Keratinocyte (primary cell): Measurements from ENCODE around the gene TREM2. TPM values are rescaled to one million over a fixed set of nuclear protein-coding genes. Genes with fewer than 3 reads are reported as not detected.

Experiments used
- DNase-seq: peaks from one replicate; pipeline ENCODE4 v3.0.0-alpha.2; 2011; ENCODE audit warnings: low read depth, missing footprints, low spot score
- FAIRE-seq: peaks from 2 replicates; lab custom pipeline; 2011; peaks lifted over from hg19 to GRCh38; lab: Jason Lieb, UNC
- H2AFZ ChIP-seq: 2 replicates; pipeline ENCODE4 v1.6.0; 2012; ENCODE audit warnings: low read length, control low read depth, inconsistent platforms; ENCODE audit not compliant: control insufficient read depth
- H3K27ac ChIP-seq: 2 replicates; pipeline ENCODE4 v1.5.1; 2011; ENCODE audit warnings: low read length; ENCODE audit not compliant: control insufficient read depth, insufficient read depth
- H3K27me3 ChIP-seq: 3 replicates; pipeline ENCODE4 v1.6.0; 2011; ENCODE audit warnings: low read length; ENCODE audit not compliant: control insufficient read depth, insufficient read depth; ENCODE audit errors: extremely low read depth
- H3K36me3 ChIP-seq, 2 experiments: 2 replicates in 1 of 2; 3 replicates in 1 of 2; pipeline ENCODE4 v1.5.1; 2011; ENCODE audit warnings: low read length in 2 of 2, mild to moderate bottlenecking in 1 of 2; ENCODE audit not compliant: control insufficient read depth in 2 of 2, insufficient read depth in 2 of 2; ENCODE audit errors: extremely low read depth in 1 of 2
- H3K4me1 ChIP-seq: 3 replicates; pipeline ENCODE4 v1.5.1; 2011; ENCODE audit warnings: low read length; ENCODE audit not compliant: control insufficient read depth, insufficient read depth; ENCODE audit errors: extremely low read depth
- H3K4me2 ChIP-seq: 3 replicates; pipeline ENCODE4 v1.6.0; 2011; ENCODE audit warnings: low read depth, low read length; ENCODE audit not compliant: control insufficient read depth, insufficient read depth; ENCODE audit errors: extremely low read depth
- H3K4me3 ChIP-seq, 3 experiments: fragments of 200-600 bp in 1 of 3; sonication (generic) in 1 of 3; 2 replicates in 2 of 3; 3 replicates in 1 of 3; pipeline ENCODE4 v1.5.1; 2011 to 2016; ENCODE audit warnings: low read length in 3 of 3, mild to moderate bottlenecking in 3 of 3, control low read depth in 2 of 3, inconsistent platforms in 1 of 3, low read depth in 1 of 3, mixed read lengths in 1 of 3, mixed run types in 1 of 3, moderate library complexity in 1 of 3; ENCODE audit not compliant: control insufficient read depth in 2 of 3, insufficient read depth in 2 of 3; ENCODE audit errors: extremely low read depth in 1 of 3
- H3K79me2 ChIP-seq: 2 replicates; pipeline ENCODE4 v1.6.0; 2012; ENCODE audit warnings: low read length; ENCODE audit not compliant: control insufficient read depth, insufficient read depth
- H3K9ac ChIP-seq: 3 replicates; pipeline ENCODE4 v1.6.0; 2011; ENCODE audit warnings: low read length; ENCODE audit not compliant: control insufficient read depth, insufficient read depth; ENCODE audit errors: extremely low read depth
- H3K9me1 ChIP-seq: 3 replicates; pipeline ENCODE4 v1.6.0; 2011; ENCODE audit warnings: low read length; ENCODE audit not compliant: control insufficient read depth, insufficient read depth; ENCODE audit errors: extremely low read depth
- H3K9me3 ChIP-seq: 2 replicates; pipeline ENCODE4 v1.5.1; 2012; ENCODE audit warnings: low read depth, low read length; ENCODE audit not compliant: control insufficient read depth
- H4K20me1 ChIP-seq: 3 replicates; pipeline ENCODE4 v1.6.0; 2011; ENCODE audit warnings: low read length; ENCODE audit not compliant: control insufficient read depth, insufficient read depth; ENCODE audit errors: extremely low read depth
- EZH2 ChIP-seq: IDR thresholded peaks from one replicate; pipeline ENCODE4 v1.6.1; 2012; ENCODE audit warnings: inconsistent platforms, mild to moderate bottlenecking, low read length, moderate library complexity
- dilution Hi-C: fragments of 300-500 bp; cut with MboI; formaldehyde crosslinking; loops from one replicate; pipeline ENCODE4 v1.7.0; 2020; ENCODE audit warnings: low sequenced_read_pairs; ENCODE audit not compliant: extremely low pct_ligation_motif_present
- polyA plus RNA-seq, 5 experiments: library from polyadenylated mRNA; depleted of rRNA in 3 of 5; stranded (reverse) in 3 of 5; stranded (forward) in 1 of 5; unstranded in 1 of 5; fragments of >200 nt; gene quantifications; 1 replicate in 1 of 5; 2 replicates in 3 of 5; 3 replicates in 1 of 5; pipeline versions ENCODE4 v1.2.1 to v1.2.3, GENCODE V29; 2011 to 2012; ENCODE audit warnings: missing spikeins in 2 of 5, low read depth in 1 of 5, low replicate concordance in 1 of 5
- TF ChIP-seq, protein P1 (sequence below), 3 experiments: IDR thresholded peaks in 1 of 3; conservative IDR thresholded peaks in 1 of 3; optimal IDR thresholded peaks in 1 of 3; 2 replicates in 2 of 3; 3 replicates in 1 of 3; pipeline versions ENCODE3 to v1.5.1; 2011; ENCODE audit warnings: low read length in 3 of 3, mild to moderate bottlenecking in 3 of 3, moderate library complexity in 2 of 3, control low read depth in 1 of 3, inconsistent platforms in 1 of 3; ENCODE audit not compliant: insufficient read depth in 2 of 3; ENCODE audit errors: extremely low read depth in 1 of 3

Gene TREM2
- polyA plus RNA-seq, 1 donor (not counting 4 experiments of a cell fraction or from before 2014, with no cell fraction given): 4.0 TPM

DNA sequence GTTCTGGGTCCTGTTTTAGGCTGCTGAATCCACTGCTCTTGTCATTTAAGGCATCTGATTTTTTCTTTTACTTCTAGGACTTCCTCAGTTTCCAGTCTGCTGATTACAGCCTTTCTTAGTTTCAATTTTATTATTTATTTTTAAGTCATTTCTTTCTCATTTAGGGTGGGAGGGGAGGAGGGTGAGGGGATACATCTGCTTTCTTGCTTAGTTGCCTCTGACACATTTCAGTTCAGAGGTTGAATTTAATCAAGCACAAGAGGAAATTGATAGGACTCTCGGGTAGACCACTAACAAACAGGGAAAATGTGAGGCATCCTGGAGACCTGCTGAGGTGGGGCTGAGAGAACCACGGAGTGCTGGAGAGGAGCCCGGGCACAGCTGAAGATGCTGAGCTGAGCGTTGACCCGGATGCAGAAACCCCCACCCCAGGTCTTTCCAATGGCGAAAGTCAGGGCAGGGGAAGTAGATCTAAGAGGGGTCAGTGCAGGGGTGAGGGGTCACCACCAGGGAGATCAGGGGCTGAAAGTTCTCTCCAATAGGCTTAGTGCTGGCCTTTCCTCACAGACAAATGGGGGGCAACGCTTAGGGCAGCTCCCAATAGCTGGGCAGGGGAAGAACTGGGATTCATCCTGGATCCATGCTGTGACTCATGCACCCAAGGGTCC is 45.7 kb upstream of the TREM2 start:
- TF ChIP-seq, protein P1, sequence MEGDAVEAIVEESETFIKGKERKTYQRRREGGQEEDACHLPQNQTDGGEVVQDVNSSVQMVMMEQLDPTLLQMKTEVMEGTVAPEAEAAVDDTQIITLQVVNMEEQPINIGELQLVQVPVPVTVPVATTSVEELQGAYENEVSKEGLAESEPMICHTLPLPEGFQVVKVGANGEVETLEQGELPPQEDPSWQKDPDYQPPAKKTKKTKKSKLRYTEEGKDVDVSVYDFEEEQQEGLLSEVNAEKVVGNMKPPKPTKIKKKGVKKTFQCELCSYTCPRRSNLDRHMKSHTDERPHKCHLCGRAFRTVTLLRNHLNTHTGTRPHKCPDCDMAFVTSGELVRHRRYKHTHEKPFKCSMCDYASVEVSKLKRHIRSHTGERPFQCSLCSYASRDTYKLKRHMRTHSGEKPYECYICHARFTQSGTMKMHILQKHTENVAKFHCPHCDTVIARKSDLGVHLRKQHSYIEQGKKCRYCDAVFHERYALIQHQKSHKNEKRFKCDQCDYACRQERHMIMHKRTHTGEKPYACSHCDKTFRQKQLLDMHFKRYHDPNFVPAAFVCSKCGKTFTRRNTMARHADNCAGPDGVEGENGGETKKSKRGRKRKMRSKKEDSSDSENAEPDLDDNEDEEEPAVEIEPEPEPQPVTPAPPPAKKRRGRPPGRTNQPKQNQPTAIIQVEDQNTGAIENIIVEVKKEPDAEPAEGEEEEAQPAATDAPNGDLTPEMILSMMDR (optimal IDR thresholded peaks at IDR 0.05 in 1 of 3, IDR thresholded peaks at IDR 0.05 in 1 of 3, conservative IDR thresholded peaks at IDR 0.05 in 1 of 3; ENCODE audit: extremely low read depth in 1 of 3, insufficient read depth in 2 of 3, low read length in 3 of 3): no peak
- no peak for TF ChIP-seq EZH2
- Histone ChIP-seq H3K27me3 (peaks cover 7% of the 10 kb centered on the region), H3K9me3 (no peaks in the 10 kb centered on the region), H3K79me2 (no peaks in the 10 kb centered on the region), H3K9me1 (no peaks in the 10 kb centered on the region), H3K4me2 (no peak overlapping the region), H2AFZ (no peak overlapping the region), H3K36me3 (no peaks in the 10 kb centered on the region), H3K4me1 (no peaks in the 10 kb centered on the region), H3K27ac (no peak overlapping the region), H4K20me1 (no peaks in the 10 kb centered on the region), H3K9ac (no peak overlapping the region), H3K4me3 (no peak overlapping the region)
- FAIRE-seq (no peak), DNase-seq (no peak)
- dilution Hi-C loops: no loop called here

DNA sequence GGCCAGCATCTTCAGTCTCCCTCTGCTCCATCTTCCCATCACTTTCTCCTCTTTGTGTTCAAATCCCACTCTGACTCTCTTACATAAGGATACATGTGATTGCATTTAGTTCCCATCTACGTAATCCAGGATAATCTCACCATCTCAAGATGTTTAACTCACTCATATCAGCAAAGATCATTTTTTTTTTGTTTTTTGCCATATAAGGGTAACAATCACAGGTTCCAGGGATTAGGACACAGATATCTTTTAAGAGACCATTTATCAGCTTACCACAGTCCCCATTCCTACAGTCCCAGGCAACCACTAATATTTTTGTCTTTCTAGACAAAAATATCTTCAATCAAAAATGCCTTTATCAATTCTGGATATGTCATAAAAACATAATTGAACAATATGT is 41.2 kb upstream of the TREM2 start:
- Histone ChIP-seq H3K4me2 (no peak overlapping the region), H3K9ac (no peak overlapping the region), H4K20me1 (no peaks in the 10 kb centered on the region), H3K27ac (no peak overlapping the region), H3K9me1 (no peaks in the 10 kb centered on the region), H3K36me3 (no peaks in the 10 kb centered on the region), H3K9me3 (no peaks in the 10 kb centered on the region), H3K4me1 (peaks cover 9% of the 10 kb centered on the region), H3K4me3 (no peak overlapping the region), H3K79me2 (no peaks in the 10 kb centered on the region), H2AFZ (no peak overlapping the region), H3K27me3 (no peaks in the 10 kb centered on the region)
- no peak for FAIRE-seq
- no peak for DNase-seq
- dilution Hi-C loops: no loop called here
- no peak for TF ChIP-seq EZH2
- TF ChIP-seq, protein P1 (optimal IDR thresholded peaks at IDR 0.05 in 1 of 3, IDR thresholded peaks at IDR 0.05 in 1 of 3, conservative IDR thresholded peaks at IDR 0.05 in 1 of 3; ENCODE audit: extremely low read depth in 1 of 3, insufficient read depth in 2 of 3, low read length in 3 of 3): no peak
